ENCODE measurements around the gene RTN3.
A peak's percentile ranks its signal among the peaks of the same experiment; 100 is the strongest.
"Not testable (repeated sequence)": the region's sequence is repeated elsewhere in the genome, so short reads cannot be mapped to it uniquely, and the experiment has no call there.

Gene RTN3, protein sequence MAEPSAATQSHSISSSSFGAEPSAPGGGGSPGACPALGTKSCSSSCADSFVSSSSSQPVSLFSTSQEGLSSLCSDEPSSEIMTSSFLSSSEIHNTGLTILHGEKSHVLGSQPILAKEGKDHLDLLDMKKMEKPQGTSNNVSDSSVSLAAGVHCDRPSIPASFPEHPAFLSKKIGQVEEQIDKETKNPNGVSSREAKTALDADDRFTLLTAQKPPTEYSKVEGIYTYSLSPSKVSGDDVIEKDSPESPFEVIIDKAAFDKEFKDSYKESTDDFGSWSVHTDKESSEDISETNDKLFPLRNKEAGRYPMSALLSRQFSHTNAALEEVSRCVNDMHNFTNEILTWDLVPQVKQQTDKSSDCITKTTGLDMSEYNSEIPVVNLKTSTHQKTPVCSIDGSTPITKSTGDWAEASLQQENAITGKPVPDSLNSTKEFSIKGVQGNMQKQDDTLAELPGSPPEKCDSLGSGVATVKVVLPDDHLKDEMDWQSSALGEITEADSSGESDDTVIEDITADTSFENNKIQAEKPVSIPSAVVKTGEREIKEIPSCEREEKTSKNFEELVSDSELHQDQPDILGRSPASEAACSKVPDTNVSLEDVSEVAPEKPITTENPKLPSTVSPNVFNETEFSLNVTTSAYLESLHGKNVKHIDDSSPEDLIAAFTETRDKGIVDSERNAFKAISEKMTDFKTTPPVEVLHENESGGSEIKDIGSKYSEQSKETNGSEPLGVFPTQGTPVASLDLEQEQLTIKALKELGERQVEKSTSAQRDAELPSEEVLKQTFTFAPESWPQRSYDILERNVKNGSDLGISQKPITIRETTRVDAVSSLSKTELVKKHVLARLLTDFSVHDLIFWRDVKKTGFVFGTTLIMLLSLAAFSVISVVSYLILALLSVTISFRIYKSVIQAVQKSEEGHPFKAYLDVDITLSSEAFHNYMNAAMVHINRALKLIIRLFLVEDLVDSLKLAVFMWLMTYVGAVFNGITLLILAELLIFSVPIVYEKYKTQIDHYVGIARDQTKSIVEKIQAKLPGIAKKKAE

DNA sequence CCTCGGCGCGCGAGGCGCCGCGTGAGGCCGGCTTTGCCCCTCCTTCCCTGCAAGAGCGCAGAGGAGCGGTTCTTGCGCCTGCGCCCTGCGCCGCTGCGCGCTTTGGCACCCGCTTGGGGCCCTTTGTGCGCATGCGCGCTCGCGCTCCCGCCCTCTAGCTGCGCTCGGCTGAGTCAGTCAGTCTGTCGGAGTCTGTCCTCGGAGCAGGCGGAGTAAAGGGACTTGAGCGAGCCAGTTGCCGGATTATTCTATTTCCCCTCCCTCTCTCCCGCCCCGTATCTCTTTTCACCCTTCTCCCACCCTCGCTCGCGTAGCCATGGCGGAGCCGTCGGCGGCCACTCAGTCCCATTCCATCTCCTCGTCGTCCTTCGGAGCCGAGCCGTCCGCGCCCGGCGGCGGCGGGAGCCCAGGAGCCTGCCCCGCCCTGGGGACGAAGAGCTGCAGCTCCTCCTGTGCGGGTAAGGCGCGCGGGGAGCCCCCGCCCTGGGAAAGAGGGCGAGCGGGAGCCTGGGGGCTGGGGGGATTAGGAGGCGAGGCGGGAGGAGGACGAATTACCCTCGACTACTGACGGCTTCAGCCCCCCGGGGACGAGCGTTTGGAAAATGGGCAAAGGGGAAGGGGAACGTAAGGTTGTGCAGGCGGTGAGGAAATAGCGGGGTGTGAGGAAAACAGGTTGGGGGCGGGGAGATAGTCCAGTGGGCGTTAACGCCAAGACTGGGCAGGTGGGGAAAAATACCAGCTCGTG is at the start of gene RTN3:
TSS of gene RTN3 (plus strand) at position 180 of the 745 bp plus-strand sequence. CDS start at position 317, 137 bp downstream.
- peak; percentile 97 to 98 for DNase-seq

DNA sequence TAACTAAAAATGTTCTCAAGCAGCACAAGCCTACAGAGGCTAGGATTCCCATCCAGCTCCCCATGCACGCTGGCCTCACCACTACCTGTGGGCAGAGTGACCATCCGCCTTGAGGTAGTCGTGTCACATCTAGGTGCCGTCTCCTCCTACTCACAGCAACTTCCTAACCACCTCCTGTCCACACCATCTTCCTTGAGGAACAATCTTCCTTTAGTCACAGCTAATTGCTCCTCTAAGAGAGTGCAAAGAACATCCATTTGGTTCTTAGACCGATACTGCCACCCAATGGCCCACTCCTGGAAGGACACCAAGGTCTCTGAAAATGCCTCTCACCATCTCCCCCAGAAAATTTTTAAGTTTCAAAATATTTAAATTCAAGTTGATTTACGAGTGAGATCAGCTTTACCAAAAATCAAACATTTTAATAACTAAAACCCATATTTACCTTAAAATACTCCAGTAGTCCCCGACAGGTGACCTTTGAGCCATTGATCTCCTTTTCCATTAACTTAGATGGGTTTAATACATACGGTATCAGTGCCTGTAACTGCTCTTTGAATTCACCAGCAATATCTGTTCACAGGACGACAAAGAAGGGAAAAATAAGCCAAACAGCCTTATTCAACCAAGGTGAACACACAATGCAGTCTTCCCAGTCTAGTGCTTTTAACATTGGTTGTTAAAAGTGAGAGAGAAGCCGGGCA is 45.4 kb upstream of the RTN3 start:
- peak; percentile 72 to 73 for DNase-seq

DNA sequence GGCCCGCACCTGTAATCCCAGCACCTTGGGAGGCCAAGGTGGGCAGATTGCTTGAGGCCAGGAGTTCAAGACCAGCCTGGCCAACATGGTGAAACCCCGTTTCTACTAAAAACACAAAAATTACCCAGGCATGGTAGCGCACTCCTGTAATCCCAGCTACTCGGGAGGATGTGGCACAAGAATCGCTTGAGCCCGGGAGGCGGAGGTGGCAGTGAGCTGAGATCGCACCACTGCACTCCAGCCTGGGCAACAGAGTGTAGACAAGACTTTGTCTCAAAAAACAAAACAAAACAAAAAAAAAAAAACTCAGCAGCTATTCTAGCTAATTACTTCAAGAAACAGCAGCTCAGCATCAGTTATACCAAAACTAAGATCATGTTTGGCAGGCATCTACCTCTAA is 42.9 kb upstream of the RTN3 start:
- not testable (repeated sequence) for DNase-seq

DNA sequence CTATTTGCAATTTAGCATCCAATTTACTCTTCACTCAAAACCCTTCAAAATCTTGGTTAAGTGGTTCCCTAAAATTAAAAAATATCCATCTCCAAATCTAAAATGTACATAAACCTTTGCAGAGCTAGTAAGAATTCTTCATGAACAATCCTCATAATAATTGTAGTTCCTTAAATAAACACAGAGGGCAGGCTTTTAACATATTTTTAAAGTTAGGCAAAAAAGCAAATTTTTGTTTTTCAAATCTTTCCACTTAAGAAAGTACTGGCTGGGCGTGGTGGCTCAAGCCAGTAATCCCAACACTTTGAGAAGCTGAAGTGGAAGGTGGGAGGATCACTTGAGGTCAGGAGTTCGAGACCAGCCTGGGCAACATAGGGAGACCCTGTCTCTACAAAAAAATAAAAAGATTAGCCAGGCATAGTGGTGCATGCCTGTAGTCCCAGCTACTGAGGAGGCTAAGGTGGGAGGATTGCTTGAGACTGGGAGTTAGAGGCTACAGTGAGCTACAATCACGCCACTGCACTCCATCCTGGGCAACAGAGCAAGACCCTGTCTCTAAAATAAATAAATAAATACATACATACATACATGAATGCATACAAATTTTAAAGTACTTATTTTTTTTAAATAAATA is 42.0 kb upstream of the RTN3 start:
- DNase-seq: no peak

DNA sequence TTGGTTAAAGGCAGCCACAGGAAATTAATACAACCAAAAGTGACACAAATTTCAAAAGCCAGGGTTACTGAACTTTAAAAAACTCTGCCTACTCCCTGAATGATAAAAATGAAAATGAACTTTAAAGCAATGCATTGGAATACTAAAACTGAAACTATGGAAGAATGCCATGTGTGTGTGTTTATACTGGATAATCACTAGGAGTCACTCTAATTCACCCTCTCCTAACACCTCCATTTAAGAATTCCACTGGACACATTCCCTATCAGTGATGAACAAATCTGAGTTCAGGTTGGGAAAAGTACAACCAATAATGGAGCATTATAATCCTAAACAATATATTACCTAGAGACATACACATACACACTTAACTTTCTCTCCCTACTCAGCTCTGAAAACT is 39.6 kb upstream of the RTN3 start:
- DNase-seq: no peak

DNA sequence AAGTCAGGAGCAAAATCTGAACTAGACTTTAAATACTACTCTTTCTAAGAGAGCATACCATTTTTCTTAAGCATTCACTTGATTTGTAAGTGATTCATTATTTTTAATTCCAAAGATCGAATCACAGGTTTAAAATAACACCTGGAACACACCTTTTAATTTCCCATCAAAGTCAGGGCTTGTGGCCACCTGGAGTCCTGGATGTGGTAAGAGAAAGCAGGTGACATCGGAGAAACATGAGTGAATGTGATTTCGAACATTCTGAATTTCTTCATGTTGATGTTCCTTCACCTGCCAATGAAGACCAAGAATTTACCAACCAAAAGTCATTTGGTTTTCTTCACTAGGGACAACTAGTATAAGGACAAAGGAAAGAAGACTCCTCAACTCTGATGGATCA is 38.1 kb upstream of the RTN3 start:
- no peak for DNase-seq

DNA sequence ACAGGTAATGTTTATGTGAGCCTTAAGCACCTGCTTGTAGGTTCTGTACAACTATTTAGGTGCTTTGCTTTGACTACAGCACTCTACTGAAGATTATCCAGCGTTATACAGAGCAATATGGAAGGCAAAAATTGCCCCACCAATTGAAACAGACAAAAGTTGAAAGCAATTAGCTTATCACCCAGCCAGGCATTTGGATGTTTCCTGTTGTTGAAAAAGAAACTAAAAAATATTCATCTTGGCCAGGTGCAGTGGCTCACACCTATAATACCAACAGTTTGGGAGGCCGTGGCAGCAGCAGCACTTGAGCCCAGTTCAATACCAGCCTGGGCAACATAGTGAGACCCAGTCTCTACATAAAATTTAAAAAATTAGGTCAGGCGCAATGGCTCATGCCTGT is 28.6 kb upstream of the RTN3 start:
- no peak for DNase-seq

DNA sequence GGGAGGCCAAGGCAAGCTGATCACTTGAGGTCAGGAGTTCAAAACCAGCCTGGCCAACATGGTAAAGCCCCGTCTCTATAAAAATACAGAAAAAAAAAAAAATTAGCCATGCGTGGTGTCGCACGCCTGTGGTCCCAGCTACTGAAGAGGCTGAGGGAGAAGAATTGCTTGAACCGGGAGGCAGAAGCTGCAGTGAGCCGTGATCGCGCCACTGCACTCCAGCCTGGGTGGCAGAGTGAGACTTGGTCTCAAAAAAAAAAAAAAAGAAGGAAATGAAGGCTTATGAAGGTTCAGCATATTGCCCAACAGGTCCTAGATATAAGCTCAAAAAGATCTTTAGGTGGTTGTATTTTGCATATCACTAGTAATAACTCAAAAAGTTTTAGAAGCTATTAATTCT is 20.3 kb upstream of the RTN3 start:
- no peak for DNase-seq

DNA sequence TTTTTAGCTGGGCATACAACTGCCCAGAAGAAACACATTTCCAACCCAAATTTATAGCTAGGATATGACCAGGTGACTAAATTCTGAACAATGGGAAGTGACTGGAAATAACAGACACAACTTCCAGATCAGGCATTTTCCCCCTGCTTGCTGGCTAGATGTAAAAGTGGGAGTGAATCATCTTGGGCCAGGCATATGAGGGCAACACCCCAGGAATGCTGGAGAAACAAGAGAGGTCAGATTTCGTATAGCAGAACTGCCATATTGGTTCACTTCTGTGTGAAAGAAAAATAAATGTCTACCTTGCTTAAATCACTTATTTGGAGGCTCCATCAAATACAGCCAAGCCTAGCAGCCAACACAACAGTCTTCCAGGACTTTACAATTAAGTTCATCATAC is 17.5 kb upstream of the RTN3 start:
- no peak for DNase-seq

DNA sequence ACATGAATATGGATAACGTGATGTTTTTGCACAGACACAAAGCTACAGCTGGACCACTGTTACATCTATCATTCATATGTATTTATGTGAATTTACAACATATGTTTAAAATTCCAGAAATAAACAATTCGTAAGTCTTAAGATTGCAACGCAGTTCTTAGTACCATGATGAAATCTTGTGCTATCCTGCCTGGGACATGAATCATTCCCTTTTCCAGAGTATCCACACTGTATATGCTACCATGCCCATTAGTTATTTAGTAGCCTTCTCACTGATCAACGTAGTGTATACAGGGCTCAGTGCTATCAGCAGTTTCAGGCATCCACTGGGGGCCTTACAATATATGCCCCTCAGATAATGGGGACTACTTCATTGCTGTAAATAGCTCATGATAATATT is 14.4 kb upstream of the RTN3 start:
- no peak for DNase-seq

DNA sequence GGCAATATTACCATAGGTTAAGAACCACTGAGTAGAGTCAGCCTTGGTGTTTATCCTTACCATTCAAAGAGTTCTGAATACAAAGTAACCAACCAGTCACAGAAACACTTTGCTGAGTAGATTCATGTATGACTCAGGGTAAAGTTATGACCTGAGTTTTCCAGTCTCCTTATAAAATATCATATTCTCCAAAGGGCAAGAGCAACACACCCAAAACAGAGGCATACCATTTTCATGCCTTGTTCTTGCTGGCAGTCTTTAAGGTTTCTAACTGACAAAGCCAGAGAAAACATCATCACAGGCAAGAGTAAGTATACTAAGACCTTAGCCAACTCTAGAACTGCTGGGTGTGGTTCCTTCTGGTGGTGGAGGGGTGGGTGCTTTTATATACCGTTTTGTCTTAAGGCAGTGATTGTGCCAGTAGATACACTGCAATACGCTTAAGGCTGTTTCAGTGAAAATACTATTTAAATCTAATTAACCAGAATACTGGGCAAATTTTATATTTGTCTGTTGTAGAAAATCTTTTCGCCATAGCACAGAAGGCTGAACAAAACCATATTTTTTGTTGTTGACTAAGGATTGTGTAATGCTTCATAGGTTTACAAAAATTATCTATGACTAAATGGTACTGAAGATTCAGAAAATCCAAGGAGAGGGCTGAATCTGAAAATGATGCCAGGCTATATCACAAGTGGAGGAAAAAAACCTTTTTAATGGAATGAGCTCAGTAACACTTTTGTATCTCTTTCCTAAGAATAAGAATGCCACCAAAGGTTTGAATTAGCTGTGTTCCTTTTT is 13.1 kb upstream of the RTN3 start:
- no peak for DNase-seq

DNA sequence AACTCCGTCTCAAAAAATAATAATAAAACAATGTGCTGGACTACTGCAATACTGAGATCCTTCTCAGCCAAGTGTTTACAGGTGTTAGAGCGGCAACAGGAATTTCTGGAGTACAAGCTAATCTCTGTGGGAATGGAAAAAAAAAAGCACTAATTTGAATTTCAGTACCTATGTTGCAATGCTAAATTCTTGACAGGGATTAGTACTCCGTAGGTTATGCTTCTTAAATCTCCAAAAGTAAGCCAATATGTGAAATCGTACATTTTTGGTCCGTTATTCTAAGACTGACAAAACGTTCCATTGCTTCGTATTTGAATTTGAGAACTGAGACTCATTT is 11.2 kb upstream of the RTN3 start:
- no peak for DNase-seq

DNA sequence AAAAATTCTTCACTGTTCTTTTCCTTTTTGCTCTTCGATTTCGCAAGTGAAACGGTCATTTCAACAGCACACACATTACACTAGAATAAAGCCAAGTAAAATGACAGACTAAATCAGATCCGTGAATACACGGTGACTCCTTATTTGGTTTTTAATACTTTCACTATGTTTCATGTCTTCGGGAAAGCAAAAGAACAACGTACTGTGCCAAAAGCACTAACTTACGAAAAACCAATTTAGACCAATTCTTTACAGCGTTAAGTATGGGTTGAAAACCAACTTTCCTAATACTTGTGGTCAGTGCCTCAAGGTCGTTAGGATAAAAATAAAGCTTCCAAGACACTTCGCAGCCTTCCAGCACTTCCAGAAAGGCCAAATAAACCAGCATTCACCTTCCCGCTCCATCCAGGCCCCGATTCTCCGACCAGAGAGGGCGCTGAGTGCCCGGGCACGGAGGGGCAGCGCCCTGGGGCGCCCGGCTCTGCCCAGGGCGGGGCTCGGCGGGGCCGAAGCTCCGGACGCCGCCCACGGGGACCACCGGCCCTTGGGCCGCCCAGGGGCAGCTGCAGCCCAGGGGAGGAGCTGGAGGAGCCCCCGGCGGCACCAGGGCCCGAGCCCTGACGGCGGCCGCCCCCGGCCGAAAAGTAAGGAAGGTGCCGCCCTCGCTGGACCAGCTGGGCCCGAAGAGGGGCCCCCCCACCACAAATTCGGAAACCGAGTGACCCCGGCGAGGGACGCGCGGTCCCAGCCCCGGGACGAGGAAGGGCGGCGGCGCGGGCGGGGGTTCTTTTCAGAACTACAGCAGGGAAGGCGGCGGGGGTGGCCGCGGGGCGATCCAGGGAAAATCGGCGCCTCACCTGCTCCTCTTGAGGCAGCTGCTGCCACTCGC is 10.6 kb upstream of the RTN3 start:
- DNase-seq: peak; percentile 27 to 39

DNA sequence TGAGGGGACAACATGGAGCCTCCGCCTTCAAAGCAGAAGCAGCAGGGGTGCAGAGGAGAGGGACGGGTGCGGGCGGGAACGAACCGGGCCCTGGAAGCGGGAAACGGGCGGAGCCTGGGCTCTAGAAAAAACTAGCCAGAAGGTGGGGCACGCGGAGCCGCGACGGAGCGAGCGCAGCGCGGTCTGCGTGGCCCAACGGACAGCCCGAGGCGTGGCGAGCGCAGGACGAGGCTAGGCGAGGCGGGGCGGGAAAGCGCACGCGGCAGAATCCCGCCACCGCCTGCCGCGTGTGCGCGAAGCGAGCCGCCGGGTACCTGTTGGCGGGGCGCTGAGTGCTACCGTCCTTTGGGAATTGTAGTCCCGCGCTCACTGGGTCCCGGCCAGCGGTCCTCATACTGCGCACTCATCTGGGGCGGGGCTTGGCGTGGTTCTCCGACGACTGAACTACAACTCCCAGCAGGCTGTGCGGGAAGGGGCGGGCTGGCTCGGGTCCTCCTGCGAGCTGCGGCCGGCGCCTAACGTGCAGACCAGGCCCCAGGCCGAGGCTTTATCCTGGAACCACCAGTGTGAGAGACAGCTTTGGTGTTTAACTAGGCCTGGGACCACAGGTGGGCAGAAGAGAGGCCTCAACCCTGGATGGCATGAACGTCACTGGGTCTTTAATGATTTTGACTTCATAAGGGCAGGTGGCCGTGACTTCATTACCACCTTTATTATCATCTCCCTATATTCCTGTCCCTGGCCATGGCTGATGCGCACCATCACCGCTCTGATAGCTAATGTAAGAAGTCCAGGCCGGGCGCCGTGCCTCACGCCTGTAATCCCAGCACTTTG is 9.8 kb upstream of the RTN3 start, which contains the start of gene ATL3:
TSS of gene ATL3 (minus strand) at position 55 of the 834 bp plus-strand sequence. CDS start at position 14, 41 bp downstream.
- DNase-seq: peak; percentile 94 to 96

DNA sequence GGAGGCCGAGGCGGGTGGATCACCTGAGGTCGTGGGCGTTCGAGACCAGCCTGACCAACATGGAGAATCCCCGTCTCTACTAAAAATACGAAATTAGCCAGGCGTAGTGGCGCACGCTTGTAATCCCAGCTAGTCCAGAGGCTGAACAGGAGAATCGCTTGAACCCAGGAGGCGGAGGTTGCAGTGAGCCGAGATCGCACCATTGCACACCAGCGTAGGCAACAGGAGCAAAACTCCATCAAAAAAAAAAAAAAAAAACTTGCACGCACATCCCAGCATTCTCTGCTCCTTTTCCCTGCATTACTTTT is 9.2 kb upstream of the RTN3 start:
- no peak for DNase-seq

DNA sequence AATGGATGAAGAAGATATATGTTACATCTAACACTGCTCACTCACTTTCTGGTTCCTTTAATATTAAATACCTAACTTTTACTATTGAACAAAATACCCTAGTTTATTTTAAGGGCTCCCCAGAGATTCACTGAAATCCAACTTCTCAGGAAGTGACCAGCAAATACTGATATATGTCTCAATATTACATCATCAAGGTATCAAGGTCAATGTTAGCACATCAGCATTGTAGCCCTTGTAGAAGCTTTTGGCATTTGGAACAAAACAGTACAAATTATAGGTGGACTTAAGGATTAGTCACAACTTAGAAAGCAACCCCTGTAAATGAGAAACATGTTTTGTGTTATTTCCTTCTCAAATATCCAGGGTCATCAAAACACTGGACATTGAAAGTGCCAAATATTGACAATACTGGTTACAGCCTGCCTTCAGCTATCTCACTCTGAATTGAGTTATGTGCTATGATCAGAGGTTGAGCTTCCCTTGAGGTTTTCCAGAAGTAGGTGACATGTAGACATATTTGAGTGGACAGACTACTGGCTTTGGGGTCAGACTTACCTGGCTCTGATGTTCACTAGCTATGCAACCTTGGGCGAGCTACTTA is 8.3 kb upstream of the RTN3 start:
- DNase-seq: no peak

DNA sequence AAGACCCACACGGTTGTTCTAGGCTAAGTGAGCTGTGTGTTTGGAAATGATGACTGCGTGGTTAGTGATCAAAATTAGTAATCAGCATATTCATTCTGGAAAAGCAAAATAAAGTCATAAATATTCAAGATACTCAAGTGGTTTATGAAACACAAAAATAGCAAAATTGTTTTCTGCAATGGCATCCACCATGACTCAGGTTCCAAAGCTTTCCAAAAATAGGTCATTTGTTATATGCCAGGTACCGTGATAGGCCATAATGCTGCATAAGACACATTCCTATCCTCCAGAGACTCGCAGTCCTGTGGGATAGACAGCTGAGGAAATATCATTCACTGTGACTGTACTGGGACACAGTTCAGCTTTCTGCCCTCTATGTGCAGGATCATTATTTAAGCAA is 7.7 kb upstream of the RTN3 start:
- DNase-seq: no peak

DNA sequence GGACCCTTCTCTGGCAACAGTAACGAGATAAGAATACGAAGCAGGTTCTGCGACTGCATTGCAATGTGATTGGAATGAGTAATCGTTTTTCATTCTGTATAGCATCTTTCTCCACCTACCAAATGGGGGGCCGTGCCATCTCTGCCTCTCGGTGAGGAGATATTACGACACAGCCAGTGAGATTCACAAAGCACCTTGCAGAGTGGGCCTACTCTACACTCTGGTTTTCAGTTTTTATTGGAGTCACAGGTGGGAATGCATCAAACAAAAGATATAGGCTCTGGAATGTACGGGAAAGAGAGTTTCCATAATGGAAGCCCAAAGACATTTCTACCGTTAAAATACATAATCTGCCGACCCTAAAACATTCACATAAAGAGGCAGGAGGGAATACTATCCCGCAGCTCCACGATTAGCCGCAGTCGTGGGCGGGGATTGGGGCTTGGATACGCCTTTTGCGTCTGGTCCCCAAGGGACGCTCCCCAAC is 423 bp upstream of the RTN3 start:
- peak; percentile 25 to 30 for DNase-seq

Data from stimulated activated CD4-positive, alpha-beta T cell treated with anti-CD3 and anti-CD28 coated beads, Interleukin-2, amount 100 ng/mL, for 24 hours (primary cell).